LoVo (cell line): ENCODE results near the gene RCAN2.
A peak's percentile ranks its signal among the peaks of the same experiment; 100 is the strongest.

Experiments used
- DNase-seq: peaks from one replicate; pipeline ENCODE4 v3.0.0-alpha.2; 2016; ENCODE audit warnings: low spot score

Gene RCAN2

GRCh38 chr6:46491628-46492547 is 639 bp upstream of the RCAN2 start:
- peak; percentile 43 for DNase-seq

GRCh38 chr6:46490425-46491200 is 636 bp downstream of the RCAN2 start:
- DNase-seq: no peak

- no peak for DNase-seq
Measured at GRCh38 chr6:46486181-46486580, 5.1 kb downstream of the RCAN2 start.

GRCh38 chr6:46484081-46484820 is 7.0 kb downstream of the RCAN2 start:
- no peak for DNase-seq

- DNase-seq: no peak
Measured at GRCh38 chr6:46476301-46476700, 14.9 kb downstream of the RCAN2 start.

GRCh38 chr6:46473881-46474280 is 17.4 kb downstream of the RCAN2 start:
- DNase-seq: no peak

- no peak for DNase-seq
Measured at GRCh38 chr6:46472243-46472642, 19.0 kb downstream of the RCAN2 start.

GRCh38 chr6:46469021-46469420 is 22.2 kb downstream of the RCAN2 start:
- no peak for DNase-seq

GRCh38 chr6:46468403-46469010 is 22.7 kb downstream of the RCAN2 start:
- DNase-seq: no peak

GRCh38 chr6:46466570-46466969 is 24.7 kb downstream of the RCAN2 start:
- no peak for DNase-seq

- DNase-seq: no peak
Measured at GRCh38 chr6:46465294-46466165, 25.7 kb downstream of the RCAN2 start.

- DNase-seq: no peak
Measured at GRCh38 chr6:46456297-46456696, 35.0 kb downstream of the RCAN2 start.

GRCh38 chr6:46454691-46455090 is 36.6 kb downstream of the RCAN2 start:
- DNase-seq: no peak

- DNase-seq: no peak
Measured at GRCh38 chr6:46453741-46454316, 37.4 kb downstream of the RCAN2 start.

- no peak for DNase-seq
Measured at GRCh38 chr6:46453216-46453615, 38.0 kb downstream of the RCAN2 start.

- no peak for DNase-seq
Measured at GRCh38 chr6:46452312-46452917, 38.8 kb downstream of the RCAN2 start.

- no peak for DNase-seq
Measured at GRCh38 chr6:46451343-46451742, 39.9 kb downstream of the RCAN2 start.

- DNase-seq: no peak
Measured at GRCh38 chr6:46444772-46445454, 46.3 kb downstream of the RCAN2 start.

GRCh38 chr6:46443623-46444022 is 47.6 kb downstream of the RCAN2 start:
- no peak for DNase-seq

- no peak for DNase-seq
Measured at GRCh38 chr6:46440641-46441040, 50.6 kb downstream of the RCAN2 start.
